Right ventricle myocardium inferior (tissue), 1 donor: ENCODE measurements around the gene KCNH4. TPM values are rescaled to one million over a fixed set of nuclear protein-coding genes. Genes with fewer than 3 reads are reported as not detected.
"Not testable (repeated sequence)": the region's sequence is repeated elsewhere in the genome, so short reads cannot be mapped to it uniquely, and the experiment has no call there.

Experiments used
- ATAC-seq: fragments of 200-7000 bp; cut with Tn5 transposase; one replicate; pipeline ENCODE4 v1.9.1; 2020; ENCODE audit warnings: mild to moderate bottlenecking, moderate library complexity
- DNase-seq: peaks from one replicate; pipeline ENCODE4 v3.0.0; 2021; ENCODE audit errors: missing footprints
- intact Hi-C: fragments of 100-400 bp; cut with DNase I; formaldehyde crosslinking; loops from one replicate; pipeline ENCODE4 v1.11.0; 2022
- long read RNA-seq: library from polyadenylated mRNA; unstranded; transcript quantifications from one replicate; pipeline ENCODE4 v2.0.0, GENCODE V29; 2021
- total RNA-seq: library from RNA; stranded (reverse); fragmentation: NEBNext Ultra II Directional; extraction: Animal tissue kit (Norgen Biotek cat#: 25700); gene quantifications from one replicate; pipeline ENCODE4 v1.2.1, GENCODE V29; 2021
- donor health status: DM: no; HTN: yes; CAD: no; lungs with severe emphysema.

KCNH4 gene
- total RNA-seq: 0.24 TPM
- long read RNA-seq: 0 reads

- peak; percentile 53 for ATAC-seq
- intact Hi-C loops: loop anchor here (2.0 to 10.0 kb wide), 2 partner anchors 62 to 344 kb away; no protein-coding TSS in a partner anchor
- DNase-seq: peak; percentile 93
Measured at GRCh38 chr17:42180922-42181850, at the start of gene KCNH4. KCNH4 (minus strand) TSS chr17:42181142; CDS start chr17:42180945, 197 bp downstream.

GRCh38 chr17:42230225-42230624 is 49.3 kb upstream of the KCNH4 start:
- DNase-seq (no peak), ATAC-seq (no peak)
- intact Hi-C loops: no loop called here

GRCh38 chr17:42227849-42228700 is 47.1 kb upstream of the KCNH4 start:
- intact Hi-C loops: loop anchor here (10.0 kb wide), 1 partner anchor 47 kb away; the partner anchor contains the start of gene STAT5B
- ATAC-seq (peak; percentile 62), DNase-seq (no peak)

GRCh38 chr17:42225646-42226045 is 44.7 kb upstream of the KCNH4 start:
- intact Hi-C loops: loop anchor here (10.0 kb wide), 1 partner anchor 49 kb away; the partner anchor contains the start of gene STAT5B
- ATAC-seq: no peak
- no peak for DNase-seq

- intact Hi-C loops: loop anchor here (10.0 kb wide), 1 partner anchor 50 kb away; the partner anchor contains the start of gene STAT5B
- ATAC-seq: no peak
- no peak for DNase-seq
Measured at GRCh38 chr17:42224651-42225050, 43.7 kb upstream of the KCNH4 start.

GRCh38 chr17:42221886-42222745 is 41.2 kb upstream of the KCNH4 start:
- intact Hi-C loops: loop anchor here (10.0 kb wide), 1 partner anchor 53 kb away; the partner anchor contains the start of gene STAT5B
- no peak for DNase-seq

GRCh38 chr17:42219280-42219679 is 38.3 kb upstream of the KCNH4 start:
- ATAC-seq, intact Hi-C loops: not testable (repeated sequence)

More at GRCh38 chr17:42221886-42222745, 41.2 kb upstream of the KCNH4 start:
- ATAC-seq: peak; percentile 32

GRCh38 chr17:42214156-42214555 is 33.2 kb upstream of the KCNH4 start:
- DNase-seq: no peak
- ATAC-seq: no peak
- intact Hi-C loops: no loop called here

More at GRCh38 chr17:42219280-42219679, 38.3 kb upstream of the KCNH4 start:
- DNase-seq: not testable (repeated sequence)

- intact Hi-C loops: no loop called here
- ATAC-seq: no peak
- no peak for DNase-seq
Measured at GRCh38 chr17:42212382-42212781, 31.4 kb upstream of the KCNH4 start.

- ATAC-seq (peak; percentile 92), DNase-seq (peak; percentile 90)
- intact Hi-C loops: not testable (repeated sequence)
Measured at GRCh38 chr17:42211921-42212341, 31.0 kb upstream of the KCNH4 start.

GRCh38 chr17:42210046-42210445 is 29.1 kb upstream of the KCNH4 start:
- peak; percentile 23 for ATAC-seq
- no peak for DNase-seq
- intact Hi-C loops: no loop called here

GRCh38 chr17:42206153-42206612 is 25.2 kb upstream of the KCNH4 start:
- DNase-seq, ATAC-seq, intact Hi-C loops: not testable (repeated sequence)

- no peak for DNase-seq
- ATAC-seq: no peak
- intact Hi-C loops: no loop called here
Measured at GRCh38 chr17:42203354-42203753, 22.4 kb upstream of the KCNH4 start.

GRCh38 chr17:42202696-42203095 is 21.8 kb upstream of the KCNH4 start:
- intact Hi-C loops: no loop called here
- ATAC-seq (no peak), DNase-seq (no peak)

- ATAC-seq (no peak), DNase-seq (no peak)
- intact Hi-C loops: no loop called here
Measured at GRCh38 chr17:42202159-42202558, 21.2 kb upstream of the KCNH4 start.

- intact Hi-C loops: no loop called here
- DNase-seq: no peak
- ATAC-seq: no peak
Measured at GRCh38 chr17:42201458-42201772, 20.5 kb upstream of the KCNH4 start.

- DNase-seq (peak; percentile 84), ATAC-seq (peak; percentile 92)
- intact Hi-C loops: no loop called here
Measured at GRCh38 chr17:42200706-42201457, 19.9 kb upstream of the KCNH4 start.
